H1 (cell line): Measurements from ENCODE around the gene PDE4D. TPM values are rescaled to one million over a fixed set of nuclear protein-coding genes. Genes with fewer than 3 reads are reported as not detected.

Source experiments
- CTCF ChIA-PET: fragments of 300-600 bp; sonication (Branson Sonifier 250); formaldehyde crosslinking; loops from one replicate; lab custom pipeline; 2021; ENCODE audit not compliant: partially characterized antibody; lab: Charles Lee
- POLR2A ChIA-PET: fragments of 300-600 bp; sonication (Branson Sonifier 250); formaldehyde crosslinking; loops from one replicate; lab custom pipeline; 2021; ENCODE audit warnings: inconsistent platforms; ENCODE audit not compliant: partially characterized antibody; lab: Charles Lee
- DNase-seq, 2 experiments: peaks; one replicate each; pipeline versions ENCODE4 v3.0.0 to v3.0.0-alpha.2; 2010 to 2022; ENCODE audit warnings: low spot score in 2 of 2, low read depth in 1 of 2, mixed read lengths in 1 of 2
- FAIRE-seq: peaks from 2 replicates; lab custom pipeline; 2011; peaks lifted over from hg19 to GRCh38; lab: Jason Lieb, UNC
- H2AFZ ChIP-seq: 2 replicates; pipeline ENCODE4 v1.8.1; 2012; ENCODE audit warnings: low read length, inconsistent platforms
- H2AK5ac ChIP-seq: 2 replicates; pipeline ENCODE4 v1.6.1; 2013; ENCODE audit warnings: low read depth, low read length
- H2BK120ac ChIP-seq: replicated peaks from 2 replicates; pipeline ENCODE3; 2013; ENCODE audit warnings: low read depth, low read length, inconsistent platforms
- H2BK12ac ChIP-seq: 2 replicates; pipeline ENCODE4 v1.6.1; 2013; ENCODE audit warnings: low read depth, low read length
- H2BK15ac ChIP-seq: 2 replicates; pipeline ENCODE4 v1.6.1; 2013; ENCODE audit warnings: low read length
- H2BK20ac ChIP-seq: 2 replicates; pipeline ENCODE4 v1.6.1; 2013; ENCODE audit warnings: low read length
- H2BK5ac ChIP-seq: 2 replicates; pipeline ENCODE4 v1.6.1; 2013; ENCODE audit warnings: low read depth, low read length
- H3K14ac ChIP-seq: 2 replicates; pipeline ENCODE4 v1.6.1; 2013; ENCODE audit warnings: inconsistent platforms; ENCODE audit not compliant: insufficient read length
- H3K18ac ChIP-seq: 2 replicates; pipeline ENCODE4 v1.6.1; 2013; ENCODE audit warnings: low read length; ENCODE audit errors: extremely low read depth
- H3K23ac ChIP-seq: 2 replicates; pipeline ENCODE4 v1.6.1; 2013; ENCODE audit warnings: inconsistent platforms; ENCODE audit not compliant: insufficient read length
- H3K23me2 ChIP-seq: 2 replicates; pipeline ENCODE4 v1.6.1; 2013; ENCODE audit warnings: low read depth, low read length
- H3K27ac ChIP-seq: 2 replicates; pipeline ENCODE4 v1.6.1; 2011; ENCODE audit warnings: low read depth, low read length, inconsistent platforms
- H3K27me3 ChIP-seq, 4 experiments: replicated peaks in 1 of 4; 1 replicate in 1 of 4; 2 replicates in 3 of 4; pipeline versions ENCODE4 v1.6.1 to v1.8.1; 2011 to 2013; ENCODE audit warnings: low read length in 3 of 4, mild to moderate bottlenecking in 3 of 4, inconsistent platforms in 2 of 4, mixed read lengths in 2 of 4, moderate library complexity in 1 of 4; ENCODE audit not compliant: control insufficient read depth in 3 of 4, insufficient read depth in 3 of 4; ENCODE audit errors: extremely low read depth in 1 of 4
- H3K36me3 ChIP-seq, 4 experiments: 2 replicates each; pipeline versions ENCODE4 v1.6.1 to v1.8.1; 2011 to 2013; ENCODE audit warnings: mild to moderate bottlenecking in 4 of 4, low read length in 3 of 4, moderate library complexity in 2 of 4, control low read depth in 1 of 4, inconsistent platforms in 1 of 4; ENCODE audit not compliant: insufficient read depth in 4 of 4, control insufficient read depth in 2 of 4
- H3K4ac ChIP-seq: replicated peaks from 2 replicates; pipeline ENCODE3; 2013; ENCODE audit warnings: low read length, low read depth, mixed read lengths, inconsistent platforms; ENCODE audit not compliant: insufficient read length
- H3K4me1 ChIP-seq, 4 experiments: replicated peaks in 1 of 4; 1 replicate in 1 of 4; 2 replicates in 3 of 4; pipeline versions ENCODE4 v1.6.1 to v1.8.1; 2011 to 2013; ENCODE audit warnings: low read length in 3 of 4, inconsistent platforms in 2 of 4, mixed read lengths in 1 of 4; ENCODE audit not compliant: insufficient read depth in 4 of 4, control insufficient read depth in 3 of 4
- H3K4me2 ChIP-seq, 2 experiments: 2 replicates each; pipeline versions ENCODE4 v1.6.1 to v1.8.1; 2011 to 2013; ENCODE audit warnings: low read depth in 2 of 2, low read length in 2 of 2, control low read depth in 1 of 2, inconsistent platforms in 1 of 2, mild to moderate bottlenecking in 1 of 2; ENCODE audit not compliant: insufficient read depth in 1 of 2
- H3K4me3 ChIP-seq, 4 experiments: fragments of 200-600, 300-600 bp in 1 of 4; sonication (generic), shearing (Covaris generic), sonication (Bioruptor Twin) in 1 of 4; 2 replicates each; pipeline versions ENCODE4 v1.5.1 to v1.8.1; 2011 to 2016; ENCODE audit warnings: low read length in 4 of 4, low read depth in 3 of 4, control low read depth in 2 of 4, inconsistent platforms in 2 of 4, mild to moderate bottlenecking in 2 of 4, mixed read lengths in 1 of 4, moderate library complexity in 1 of 4; ENCODE audit not compliant: insufficient read depth in 2 of 4; ENCODE audit errors: extremely low read depth in 1 of 4
- H3K56ac ChIP-seq: replicated peaks from 2 replicates; pipeline ENCODE3; 2013; ENCODE audit warnings: low read depth, mild to moderate bottlenecking, mixed read lengths, low read length, inconsistent platforms; ENCODE audit not compliant: insufficient read length
- H3K79me1 ChIP-seq: 2 replicates; pipeline ENCODE4 v1.6.1; 2013; ENCODE audit warnings: low read depth, low read length, control low read depth
- H3K79me2 ChIP-seq, 2 experiments: 2 replicates each; pipeline versions ENCODE4 v1.6.1 to v1.8.1; 2012 to 2013; ENCODE audit warnings: low read length in 2 of 2, mild to moderate bottlenecking in 2 of 2, inconsistent platforms in 1 of 2; ENCODE audit not compliant: insufficient read depth in 2 of 2, control insufficient read depth in 1 of 2
- H3K9ac ChIP-seq, 4 experiments: replicated peaks in 1 of 4; 1 replicate in 1 of 4; 2 replicates in 3 of 4; pipeline versions ENCODE4 v1.6.1 to v1.8.1; 2011 to 2013; ENCODE audit warnings: low read depth in 3 of 4, low read length in 3 of 4, control low read depth in 2 of 4, mild to moderate bottlenecking in 2 of 4, moderate library complexity in 2 of 4, inconsistent platforms in 1 of 4; ENCODE audit errors: extremely low read depth in 1 of 4
- H3K9me3 ChIP-seq, 2 experiments: 2 replicates each; pipeline versions ENCODE4 v1.6.1 to v1.8.1; 2012 to 2013; ENCODE audit warnings: mild to moderate bottlenecking in 2 of 2, moderate library complexity in 2 of 2, control low read depth in 1 of 2, inconsistent platforms in 1 of 2, low read depth in 1 of 2, low read length in 1 of 2, mixed read lengths in 1 of 2; ENCODE audit not compliant: insufficient read depth in 2 of 2
- H4K20me1 ChIP-seq, 2 experiments: replicated peaks in 1 of 2; 2 replicates each; pipeline versions ENCODE3 to v1.8.1; 2011 to 2013; ENCODE audit warnings: inconsistent platforms in 2 of 2, low read length in 2 of 2, mild to moderate bottlenecking in 1 of 2; ENCODE audit not compliant: insufficient read depth in 2 of 2, control insufficient read depth in 1 of 2
- H4K5ac ChIP-seq: 2 replicates; pipeline ENCODE4 v1.6.1; 2013; ENCODE audit warnings: low read length, low read depth, mixed read lengths, inconsistent platforms; ENCODE audit not compliant: insufficient read length
- H4K8ac ChIP-seq: 2 replicates; pipeline ENCODE4 v1.8.0; 2013; ENCODE audit warnings: mild to moderate bottlenecking, moderate library complexity, low read length, inconsistent platforms; ENCODE audit not compliant: insufficient read depth; ENCODE audit errors: extremely low read depth
- H4K91ac ChIP-seq: replicated peaks from 2 replicates; pipeline ENCODE3; 2013; ENCODE audit warnings: low read length, mixed read lengths, inconsistent platforms; ENCODE audit not compliant: insufficient read length
- NRF1 ChIP-seq: IDR thresholded peaks from 2 replicates; pipeline ENCODE4 v1.6.1; 2011; ENCODE audit warnings: mild to moderate bottlenecking, low read depth, low read length, improper control_type of control experiment
- SIX5 ChIP-seq: IDR thresholded peaks from 2 replicates; pipeline ENCODE4 v1.6.1; 2011; ENCODE audit warnings: mild to moderate bottlenecking, low read depth, low read length
- polyA plus RNA-seq, 7 experiments: library from polyadenylated mRNA; depleted of rRNA in 3 of 7; stranded (reverse) in 5 of 7; unstranded in 2 of 7; fragments of >200 nt in 5 of 7; fragments of 200-250 nt in 2 of 7; gene quantifications; 1 replicate in 5 of 7; 2 replicates in 1 of 7; 4 replicates in 1 of 7; pipeline versions ENCODE4 v1.2.1 to v1.2.3, GENCODE V29; 2011 to 2013; ENCODE audit warnings: missing spikeins in 2 of 7, mixed read lengths in 2 of 7
- total RNA-seq: library from RNA; stranded (reverse); fragmentation: NEBNext Ultra II Directional; extraction: Animal tissue kit (Norgen Biotek cat#: 25700); gene quantifications from 2 replicates; pipeline ENCODE4 v1.2.1, GENCODE V29; 2021
- TF ChIP-seq, protein P1 (sequence below), 3 experiments: IDR thresholded peaks; 1 replicate in 2 of 3; 2 replicates in 1 of 3; pipeline versions ENCODE4 v1.5.1 to v1.6.1; 2011; ENCODE audit warnings: low read length in 3 of 3, mild to moderate bottlenecking in 3 of 3, inconsistent platforms in 2 of 3, low read depth in 1 of 3, moderate library complexity in 1 of 3; ENCODE audit not compliant: insufficient read depth in 1 of 3; ENCODE audit errors: control extremely low read depth in 1 of 3

Gene PDE4D
- total and polyA plus RNA-seq, 2 of the 8 experiments (the other 6 are each of a cell fraction or from before 2014, with no cell fraction given), result 2.3 to 3.7 TPM

DNA sequence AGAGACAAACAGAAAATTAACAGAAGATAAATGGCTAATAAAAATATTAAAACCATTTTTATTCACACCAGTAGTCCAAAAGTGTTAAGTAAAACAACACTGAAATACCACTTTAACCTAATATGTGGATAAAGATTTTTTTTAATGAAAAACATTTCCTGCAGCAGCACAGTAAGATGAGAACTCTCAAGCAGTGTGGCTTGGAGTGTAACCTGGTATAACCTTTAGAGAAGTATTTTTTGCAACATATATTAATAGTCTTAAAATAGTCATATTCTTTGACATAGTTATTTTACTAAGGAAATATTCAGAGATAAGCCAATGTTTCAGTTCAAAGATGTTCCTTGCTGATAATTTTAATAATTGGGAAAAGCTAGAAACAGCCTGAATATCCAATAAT, 644.4 kb downstream of the PDE4D start:
- no peak overlapping the region for H2AFZ ChIP-seq
- H3K79me2 ChIP-seq, result no peaks in the 10 kb centered on the region
- DNase-seq (no peak), FAIRE-seq (no peak)
- H3K4me3 ChIP-seq, result no peak overlapping the region
- no peaks in the 10 kb centered on the region for H4K20me1 ChIP-seq
- H2BK20ac ChIP-seq, result no peak overlapping the region
- no peak overlapping the region for H4K5ac ChIP-seq
- H3K27ac ChIP-seq, result no peak overlapping the region
- no peak overlapping the region for H3K4me2 ChIP-seq
- no peak overlapping the region for H2BK12ac ChIP-seq
- H3K56ac ChIP-seq, result no peak overlapping the region
- no peak overlapping the region for H2AK5ac ChIP-seq
- H3K23me2 ChIP-seq, result no peaks in the 10 kb centered on the region
- no peak overlapping the region for H3K9ac ChIP-seq
- no peak overlapping the region for H4K91ac ChIP-seq
- no peaks in the 10 kb centered on the region for H3K4me1 ChIP-seq
- no peak overlapping the region for H3K14ac ChIP-seq
- no peak overlapping the region for H3K23ac ChIP-seq
- H4K8ac ChIP-seq, result no peak overlapping the region
- no peaks in the 10 kb centered on the region for H3K36me3 ChIP-seq
- H2BK120ac ChIP-seq, result no peak overlapping the region
- no peak overlapping the region for H2BK5ac ChIP-seq
- H3K27me3 ChIP-seq, result no peaks in the 10 kb centered on the region
- no peak overlapping the region for H3K18ac ChIP-seq
- no peak overlapping the region for H2BK15ac ChIP-seq
- H3K9me3 ChIP-seq, result no peaks in the 10 kb centered on the region
- H3K4ac ChIP-seq, result no peak overlapping the region
- no peaks in the 10 kb centered on the region for H3K79me1 ChIP-seq
- POLR2A ChIA-PET, result no interaction called here
- TF ChIP-seq NRF1, result no peak
- TF ChIP-seq, protein P1, sequence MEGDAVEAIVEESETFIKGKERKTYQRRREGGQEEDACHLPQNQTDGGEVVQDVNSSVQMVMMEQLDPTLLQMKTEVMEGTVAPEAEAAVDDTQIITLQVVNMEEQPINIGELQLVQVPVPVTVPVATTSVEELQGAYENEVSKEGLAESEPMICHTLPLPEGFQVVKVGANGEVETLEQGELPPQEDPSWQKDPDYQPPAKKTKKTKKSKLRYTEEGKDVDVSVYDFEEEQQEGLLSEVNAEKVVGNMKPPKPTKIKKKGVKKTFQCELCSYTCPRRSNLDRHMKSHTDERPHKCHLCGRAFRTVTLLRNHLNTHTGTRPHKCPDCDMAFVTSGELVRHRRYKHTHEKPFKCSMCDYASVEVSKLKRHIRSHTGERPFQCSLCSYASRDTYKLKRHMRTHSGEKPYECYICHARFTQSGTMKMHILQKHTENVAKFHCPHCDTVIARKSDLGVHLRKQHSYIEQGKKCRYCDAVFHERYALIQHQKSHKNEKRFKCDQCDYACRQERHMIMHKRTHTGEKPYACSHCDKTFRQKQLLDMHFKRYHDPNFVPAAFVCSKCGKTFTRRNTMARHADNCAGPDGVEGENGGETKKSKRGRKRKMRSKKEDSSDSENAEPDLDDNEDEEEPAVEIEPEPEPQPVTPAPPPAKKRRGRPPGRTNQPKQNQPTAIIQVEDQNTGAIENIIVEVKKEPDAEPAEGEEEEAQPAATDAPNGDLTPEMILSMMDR (IDR thresholded peaks at IDR 0.05; ENCODE audit: control extremely low read depth in 1 of 3, insufficient read depth in 1 of 3, low read depth in 1 of 3, low read length in 3 of 3), result no peak
- no peak for TF ChIP-seq SIX5
- TF ChIP-seq, all 59 proteins: peak for 0
- CTCF ChIA-PET, result interaction anchor here (1.5 kb wide), 1 partner anchor 87 kb away, joined by 4 read pairs; no protein-coding TSS in a partner anchor
